Transverse colon (tissue), 4 donors: ENCODE results near the gene CHPF.

Experiments
- EP300 ChIP-seq: sonication (generic); formaldehyde crosslinking; IDR thresholded peaks from one replicate; pipeline ENCODE4 v1.6.1; 2017; ENCODE audit warnings: antibody characterized with exemption, low read depth
- POLR2A ChIP-seq: fragments of 450-650 bp; IDR thresholded peaks from one replicate; pipeline ENCODE4 v1.6.1; 2016; ENCODE audit warnings: antibody characterized with exemption, mild to moderate bottlenecking, moderate library complexity
- POLR2AphosphoS5 ChIP-seq, 3 donors: sonication (generic); formaldehyde crosslinking; IDR thresholded peaks; one replicate each; pipeline ENCODE4 v1.6.1; 2016; ENCODE audit warnings: antibody characterized with exemption in 3 of 3
- TF ChIP-seq, protein P1 (sequence below), 5 experiments: fragments of 200-600 bp in 3 of 5; fragments of 450-650 bp in 2 of 5; sonication (generic) in 3 of 5; IDR thresholded peaks; 1 replicate in 2 of 5; 2 replicates in 3 of 5; pipeline ENCODE4 v1.5.1; 2016 to 2017; ENCODE audit warnings: antibody characterized with exemption in 5 of 5, inconsistent platforms in 3 of 5, mild to moderate bottlenecking in 2 of 5, moderate library complexity in 1 of 5

DNA sequence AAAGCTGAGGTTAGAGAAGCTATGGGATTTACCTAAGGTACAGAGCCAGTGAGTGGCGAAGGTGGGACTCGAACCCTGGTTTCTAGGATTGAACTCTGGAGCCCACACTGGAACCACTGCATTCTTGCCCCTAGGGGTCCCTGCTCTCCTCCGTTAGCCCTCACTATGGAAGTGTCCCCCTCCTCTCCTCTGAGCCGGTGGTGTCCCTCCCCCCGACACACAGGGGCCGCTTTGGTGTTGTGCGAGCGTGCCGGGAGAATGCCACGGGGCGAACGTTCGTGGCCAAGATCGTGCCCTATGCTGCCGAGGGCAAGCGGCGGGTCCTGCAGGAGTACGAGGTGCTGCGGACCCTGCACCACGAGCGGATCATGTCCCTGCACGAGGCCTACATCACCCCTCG is 53.4 kb downstream of the CHPF start:
- TF ChIP-seq EP300 (no peak), POLR2A (no peak), POLR2AphosphoS5 (IDR thresholded peaks at IDR 0.05) (no peak)
- TF ChIP-seq, protein P1, sequence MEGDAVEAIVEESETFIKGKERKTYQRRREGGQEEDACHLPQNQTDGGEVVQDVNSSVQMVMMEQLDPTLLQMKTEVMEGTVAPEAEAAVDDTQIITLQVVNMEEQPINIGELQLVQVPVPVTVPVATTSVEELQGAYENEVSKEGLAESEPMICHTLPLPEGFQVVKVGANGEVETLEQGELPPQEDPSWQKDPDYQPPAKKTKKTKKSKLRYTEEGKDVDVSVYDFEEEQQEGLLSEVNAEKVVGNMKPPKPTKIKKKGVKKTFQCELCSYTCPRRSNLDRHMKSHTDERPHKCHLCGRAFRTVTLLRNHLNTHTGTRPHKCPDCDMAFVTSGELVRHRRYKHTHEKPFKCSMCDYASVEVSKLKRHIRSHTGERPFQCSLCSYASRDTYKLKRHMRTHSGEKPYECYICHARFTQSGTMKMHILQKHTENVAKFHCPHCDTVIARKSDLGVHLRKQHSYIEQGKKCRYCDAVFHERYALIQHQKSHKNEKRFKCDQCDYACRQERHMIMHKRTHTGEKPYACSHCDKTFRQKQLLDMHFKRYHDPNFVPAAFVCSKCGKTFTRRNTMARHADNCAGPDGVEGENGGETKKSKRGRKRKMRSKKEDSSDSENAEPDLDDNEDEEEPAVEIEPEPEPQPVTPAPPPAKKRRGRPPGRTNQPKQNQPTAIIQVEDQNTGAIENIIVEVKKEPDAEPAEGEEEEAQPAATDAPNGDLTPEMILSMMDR (IDR thresholded peaks at IDR 0.05): no peak
